Head of caudate nucleus (tissue), 42 donors: ENCODE results near the gene IQGAP1.
A peak's percentile ranks its signal among the peaks of the same experiment; 100 is the strongest.

Experiments
- DNase-seq, 42 donors: peaks; one replicate each; pipeline versions ENCODE4 v3.0.0 to v3.0.0-alpha.2; 2020 to 2021; ENCODE audit warnings: mixed read lengths in 7 of 42
- intact Hi-C: fragments of 100-400 bp; cut with DNase I; formaldehyde crosslinking; loops from one replicate; pipeline ENCODE4 v1.15.0; 2022

Gene IQGAP1

DNA sequence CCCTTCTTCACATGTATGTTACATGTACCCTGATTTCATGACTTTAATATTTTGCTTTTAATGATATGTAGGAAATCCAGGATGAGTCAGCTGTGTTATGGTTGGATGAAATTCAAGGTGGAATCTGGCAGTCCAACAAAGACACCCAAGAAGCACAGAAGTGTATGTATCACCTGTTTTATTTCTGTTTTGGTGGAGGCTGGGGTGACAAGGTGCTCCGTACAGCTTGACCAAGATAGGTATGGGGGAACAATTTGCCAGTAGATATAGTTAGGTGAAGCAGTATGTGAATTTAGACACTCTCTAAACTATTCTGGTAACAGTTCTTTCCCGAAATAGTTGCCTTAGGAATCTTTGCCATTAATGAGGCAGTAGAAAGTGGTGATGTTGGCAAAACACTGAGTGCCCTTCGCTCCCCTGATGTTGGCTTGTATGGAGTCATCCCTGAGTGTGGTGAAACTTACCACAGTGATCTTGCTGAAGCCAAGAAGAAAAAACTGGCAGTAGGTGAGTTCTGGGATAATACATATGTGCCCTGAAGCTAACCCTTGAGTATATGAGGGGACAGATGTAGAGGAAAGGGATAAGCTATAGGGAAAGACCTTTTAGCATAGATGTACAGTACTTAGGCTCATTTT, 78.0 kb downstream of the IQGAP1 start:
- intact Hi-C loops, result no loop called here
- no peak for DNase-seq

DNA sequence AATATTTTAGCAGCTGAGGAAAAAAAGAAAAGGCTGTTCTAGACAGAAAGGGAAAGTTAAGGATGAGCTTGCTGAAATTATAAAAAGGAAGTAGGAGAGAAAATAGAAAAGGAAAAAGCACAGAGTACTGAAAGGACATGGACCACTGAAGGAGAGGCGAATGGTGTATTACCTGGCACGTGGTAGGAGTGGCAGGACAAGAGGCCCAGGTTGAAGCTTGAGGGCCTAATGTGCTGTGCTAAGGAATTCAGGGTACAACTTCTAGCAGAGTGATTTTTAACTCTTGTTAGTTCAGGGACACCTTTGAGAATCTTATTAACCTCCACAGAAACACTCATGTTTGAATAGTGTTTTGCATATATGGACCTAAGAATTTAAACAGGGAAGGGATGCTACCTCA, 81.7 kb downstream of the IQGAP1 start:
- DNase-seq, result no peak
- intact Hi-C loops, result no loop called here

DNA sequence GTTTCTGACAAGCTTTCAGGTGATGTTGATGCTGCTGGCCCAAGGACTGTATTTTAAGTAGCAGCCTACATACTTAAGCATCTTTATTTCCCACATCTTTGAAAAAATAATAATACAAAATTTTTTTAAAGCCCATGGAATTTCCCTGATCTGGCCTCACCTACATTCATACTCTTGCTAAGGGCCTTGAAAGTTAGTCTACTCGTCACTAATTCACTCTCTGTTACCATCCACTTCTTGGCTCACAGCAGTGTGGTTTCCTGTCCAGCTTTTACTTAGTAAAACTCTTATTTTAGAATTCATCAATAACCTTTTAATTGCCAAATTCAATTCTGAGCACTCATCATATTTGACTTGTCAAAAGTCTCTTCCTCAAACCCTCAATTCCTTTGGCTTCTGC, 82.4 kb downstream of the IQGAP1 start:
- intact Hi-C loops, result no loop called here
- DNase-seq, result no peak

DNA sequence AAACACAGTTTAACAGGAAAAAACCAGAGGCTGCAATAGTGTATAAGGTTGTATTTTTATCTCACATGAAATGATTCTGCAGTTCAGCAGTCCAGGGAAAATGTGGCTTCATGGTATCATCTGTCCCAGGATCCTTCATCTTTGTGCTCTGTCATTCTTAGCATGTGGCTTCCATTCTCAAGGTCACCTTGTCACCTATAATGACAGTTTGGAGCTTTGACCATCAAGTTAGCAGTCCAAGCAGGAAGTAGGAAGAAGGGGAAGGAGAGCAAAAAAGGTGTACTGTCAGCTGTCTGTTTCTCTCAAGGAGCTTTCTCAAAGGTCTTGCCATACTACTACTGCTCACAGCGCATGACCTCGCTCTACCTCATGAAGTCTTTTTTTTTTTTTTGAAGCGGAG, 83.1 kb downstream of the IQGAP1 start:
- DNase-seq, result no peak
- intact Hi-C loops, result no loop called here

DNA sequence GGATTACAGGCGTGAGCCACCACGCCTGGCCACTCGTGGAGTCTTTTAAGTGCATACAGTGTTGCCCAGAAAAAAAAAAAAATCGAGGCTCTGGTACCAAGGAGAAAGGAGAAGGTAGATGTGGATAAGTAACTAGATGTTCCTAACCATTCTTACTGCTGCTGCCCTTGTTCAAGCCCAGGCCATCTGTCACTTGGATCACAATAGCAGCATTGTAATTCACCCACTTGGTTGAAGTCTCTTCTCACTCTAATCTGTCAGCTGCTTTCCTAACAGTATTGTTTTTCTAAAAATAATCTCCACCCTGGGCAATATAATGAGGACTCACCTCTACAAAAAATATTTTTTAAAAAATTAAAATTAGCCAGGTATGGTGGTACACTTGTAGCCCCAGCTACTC, 83.7 kb downstream of the IQGAP1 start:
- peak in 35 of 42 donors; percentile 14 to 84 (median 55) for DNase-seq
- intact Hi-C loops, result no loop called here

DNA sequence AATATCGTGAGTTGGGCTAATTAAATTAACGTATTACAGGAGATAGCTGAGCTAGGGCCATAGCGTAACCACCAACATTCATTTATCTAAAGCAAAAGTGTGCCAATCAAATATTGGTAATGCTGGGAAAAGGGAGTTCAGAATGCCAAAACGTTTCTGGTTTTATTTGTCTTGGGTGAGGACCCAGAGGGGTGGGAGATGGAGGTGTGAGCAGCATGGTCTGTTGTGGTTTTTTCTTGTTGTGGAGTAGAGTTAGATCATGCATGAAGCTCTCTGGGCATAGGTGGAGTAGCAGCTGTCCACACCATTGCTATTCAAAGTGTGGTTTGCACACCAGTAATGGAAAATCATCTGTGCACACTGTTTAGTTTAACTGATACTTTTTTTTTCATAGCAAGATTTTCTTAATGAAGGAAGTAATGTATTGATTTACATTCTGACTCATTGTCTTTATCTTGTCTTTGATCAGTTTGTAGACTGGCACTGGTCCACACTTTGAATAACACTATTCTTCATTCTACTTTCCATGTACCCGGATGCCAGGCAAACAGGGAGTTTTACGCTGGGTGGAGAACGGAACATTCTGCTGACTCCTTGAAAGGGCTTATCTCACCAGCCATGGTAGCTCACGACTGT, 90.9 kb downstream of the IQGAP1 start:
- DNase-seq, result no peak
- intact Hi-C loops, result no loop called here

DNA sequence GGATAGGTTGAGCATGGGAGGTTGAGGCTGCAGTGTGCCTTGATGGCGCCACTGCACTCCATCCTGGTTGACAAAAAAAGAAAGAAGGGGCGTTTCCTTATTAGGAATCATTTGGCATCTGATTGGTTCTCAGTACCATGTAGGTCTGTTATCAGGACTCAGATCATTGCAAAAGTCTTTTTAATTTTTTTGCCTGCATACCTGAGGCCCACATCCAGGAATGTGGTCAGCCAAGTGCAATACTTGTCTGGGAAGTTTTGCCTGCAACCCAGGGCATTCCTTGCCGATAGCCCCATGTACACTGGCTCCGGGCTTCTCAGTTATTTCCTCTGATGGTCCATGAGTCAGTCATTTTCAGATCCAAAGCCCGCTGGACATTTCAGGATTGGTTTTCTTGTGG, 91.6 kb downstream of the IQGAP1 start:
- DNase-seq, result no peak
- intact Hi-C loops, result loop anchor here (5.0 kb wide), 1 partner anchor 117 kb away; no protein-coding TSS in a partner anchor

DNA sequence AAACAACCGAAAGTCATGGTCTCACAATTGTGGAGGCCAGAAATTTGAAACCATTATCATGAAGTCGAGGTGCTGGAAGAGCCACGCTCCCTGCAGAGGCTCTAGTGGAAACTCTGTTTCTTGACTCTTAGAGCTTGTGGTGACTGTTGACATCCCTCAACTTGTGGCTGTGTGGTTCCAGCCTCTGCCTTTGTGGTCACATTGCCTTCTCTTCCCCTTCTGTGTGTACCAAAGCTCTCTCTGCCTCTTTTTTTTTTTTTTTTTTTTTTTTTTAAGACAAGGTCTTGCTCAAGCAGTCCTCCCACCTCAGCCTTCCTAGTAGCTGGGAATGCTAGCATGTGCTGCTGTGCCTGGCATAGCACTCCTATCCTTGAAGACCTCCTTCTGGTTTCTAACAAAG, 93.0 kb downstream of the IQGAP1 start:
- intact Hi-C loops, result loop anchor here (5.0 kb wide), 1 partner anchor 119 kb away; no protein-coding TSS in a partner anchor
- no peak for DNase-seq

DNA sequence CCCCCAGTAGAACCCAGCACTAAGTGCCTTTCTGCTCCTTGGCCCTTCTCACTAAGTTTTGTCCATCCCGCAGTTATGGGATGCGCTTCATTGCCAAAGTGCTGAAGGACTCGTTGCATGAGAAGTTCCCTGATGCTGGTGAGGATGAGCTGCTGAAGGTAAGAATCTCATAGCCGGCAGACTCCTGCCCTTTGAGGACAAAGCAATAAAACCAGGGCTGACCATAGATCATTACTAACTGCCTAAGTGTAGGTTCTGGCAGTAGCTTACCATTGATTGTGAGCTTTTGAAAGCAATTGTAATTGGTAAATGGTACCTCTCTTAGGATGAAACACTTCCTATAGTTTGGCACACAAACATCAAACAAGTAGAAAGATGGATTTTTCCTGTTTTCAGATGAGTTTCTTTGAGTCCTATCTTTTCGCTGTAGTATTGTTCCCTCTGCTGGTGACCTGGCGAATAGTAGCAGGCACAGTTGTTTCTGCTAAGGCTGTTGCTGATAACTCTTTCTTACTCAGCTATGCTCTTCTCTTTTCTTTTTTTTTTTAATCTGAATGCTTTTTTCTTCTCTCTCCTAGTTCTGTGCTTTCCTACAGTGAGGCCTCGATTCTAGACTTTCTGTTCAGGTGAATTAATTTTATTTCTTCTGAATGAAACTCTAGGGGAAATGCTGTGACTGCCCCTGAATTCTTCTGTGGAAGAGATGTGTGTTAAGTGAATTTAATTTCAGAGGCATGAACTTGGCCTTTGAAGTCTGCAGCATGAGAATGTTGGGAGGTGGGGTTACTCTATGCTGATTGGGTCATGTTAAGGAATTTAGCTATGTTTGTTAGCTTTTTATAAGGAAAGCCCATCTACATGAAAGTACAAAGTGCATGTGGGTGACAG, 94.3 kb downstream of the IQGAP1 start:
- intact Hi-C loops, result loop anchor here (5.0 kb wide), 1 partner anchor 120 kb away; no protein-coding TSS in a partner anchor
- DNase-seq, result peak in 39 of 42 donors; percentile 45 to 91 (median 76)

DNA sequence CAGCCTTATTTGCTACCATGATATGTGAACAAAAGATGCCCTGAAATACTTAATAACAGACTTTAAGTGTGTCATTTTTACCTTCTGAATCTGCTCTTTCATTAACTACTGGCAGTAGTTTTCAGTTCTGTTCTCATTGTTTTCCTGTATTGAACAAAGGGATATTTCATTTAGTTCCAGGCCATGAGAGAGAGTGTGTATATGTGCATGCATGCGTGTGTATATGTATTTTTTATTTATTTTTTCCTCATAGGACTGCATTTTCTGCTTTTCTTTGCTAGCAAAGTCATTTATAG, 94.9 kb downstream of the IQGAP1 start:
- intact Hi-C loops, result loop anchor here (5.0 kb wide), 1 partner anchor 121 kb away; no protein-coding TSS in a partner anchor
- DNase-seq, result no peak

DNA sequence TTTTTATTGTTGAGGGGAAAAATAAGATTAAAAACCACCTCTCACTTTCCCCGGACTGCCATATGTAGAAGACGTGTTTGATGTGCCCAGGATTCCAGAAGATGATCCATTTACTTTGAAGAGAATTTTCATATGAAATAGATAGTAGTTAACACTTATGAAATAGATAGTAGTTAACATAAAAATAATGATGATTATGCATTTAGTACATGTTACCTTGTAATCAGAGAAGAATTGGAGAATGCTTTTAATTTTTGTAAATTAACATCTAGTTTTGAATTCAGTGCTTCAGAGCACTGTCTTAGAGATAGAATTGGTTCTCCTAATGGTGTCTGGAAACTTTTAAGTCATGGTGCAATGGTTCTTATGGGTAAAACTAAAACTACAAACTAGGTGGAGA, 95.6 kb downstream of the IQGAP1 start:
- intact Hi-C loops, result loop anchor here (5.0 kb wide), 1 partner anchor 121 kb away; no protein-coding TSS in a partner anchor
- no peak for DNase-seq

DNA sequence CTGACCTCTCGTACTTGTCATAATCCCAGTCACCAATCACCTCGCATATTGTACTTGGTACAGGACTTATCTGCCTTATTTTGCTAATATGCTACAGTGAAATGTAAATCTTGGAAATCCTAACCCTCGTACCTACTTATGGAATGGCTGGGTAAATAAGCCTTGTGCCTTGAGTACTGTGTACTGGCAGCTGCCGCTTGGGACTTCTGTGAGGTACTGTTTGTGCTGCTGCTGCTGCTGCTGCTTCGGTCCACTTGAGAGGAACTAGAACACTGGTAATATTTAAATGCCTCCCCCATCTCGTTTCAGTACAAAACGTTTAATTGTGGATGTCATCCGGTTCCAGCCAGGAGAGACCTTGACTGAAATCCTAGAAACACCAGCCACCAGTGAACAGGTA, 99.1 kb downstream of the IQGAP1 start:
- no peak for DNase-seq
- intact Hi-C loops, result loop anchor here (2.0 kb wide), 1 partner anchor 166 kb away; no protein-coding TSS in a partner anchor

DNA sequence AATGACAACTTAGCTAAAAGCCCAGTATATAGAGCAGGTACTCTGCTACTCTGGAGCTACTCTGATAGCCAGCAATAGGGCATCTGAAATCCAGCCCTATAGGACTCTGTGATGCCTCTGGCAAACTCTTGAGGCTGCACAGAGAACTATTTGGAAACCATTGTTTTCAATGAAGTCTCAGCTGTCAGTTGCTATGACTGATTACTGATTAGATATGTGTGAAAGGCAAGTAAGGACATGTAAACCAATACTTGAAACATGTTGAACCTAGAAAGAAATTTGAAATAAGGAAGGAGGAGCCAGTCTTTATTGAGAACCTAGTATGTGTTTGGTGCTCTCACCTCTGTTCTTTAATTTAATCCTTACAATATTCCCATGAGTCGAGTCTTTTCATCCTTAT, 101.5 kb downstream of the IQGAP1 start:
- intact Hi-C loops, result no loop called here
- DNase-seq, result no peak

DNA sequence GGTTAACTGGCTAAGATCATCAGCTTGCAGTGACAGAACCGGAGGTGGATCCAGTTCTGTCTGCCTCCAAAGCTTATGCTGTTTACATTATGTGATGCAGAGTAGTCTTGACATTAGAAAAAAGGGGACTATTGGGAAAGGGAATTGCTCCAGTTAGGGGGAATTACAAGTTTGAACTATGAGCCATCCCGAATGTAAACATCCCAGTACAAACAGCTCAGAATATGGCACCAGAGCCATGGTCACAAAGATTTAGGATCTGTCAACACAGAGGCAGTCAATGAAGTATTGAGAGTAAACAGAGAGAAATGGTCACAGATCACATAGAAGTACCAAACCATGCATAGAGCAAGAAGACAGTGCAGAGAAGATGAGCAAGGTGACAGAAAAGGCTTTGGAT, 101.9 kb downstream of the IQGAP1 start:
- no peak for DNase-seq
- intact Hi-C loops, result no loop called here

DNA sequence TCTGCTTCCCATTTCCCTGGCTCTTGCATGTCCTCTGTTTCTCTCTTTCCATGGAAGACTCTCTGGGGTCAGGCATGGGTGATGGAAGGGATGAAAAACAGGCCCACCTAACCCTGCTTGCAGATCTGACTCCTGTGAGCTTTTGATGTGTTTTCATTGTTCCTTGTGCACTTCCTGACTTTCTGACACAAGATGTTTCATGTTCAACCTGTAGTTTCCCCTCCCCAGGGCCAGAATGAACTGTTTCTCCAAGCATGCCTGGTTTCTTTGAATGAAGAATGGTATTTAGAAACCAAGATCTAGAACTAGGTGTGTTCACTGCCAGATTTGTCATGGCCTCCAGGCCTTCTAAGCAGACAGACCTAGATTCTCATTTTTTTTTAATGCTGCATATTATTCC, 105.6 kb downstream of the IQGAP1 start:
- no peak for DNase-seq
- intact Hi-C loops, result no loop called here

DNA sequence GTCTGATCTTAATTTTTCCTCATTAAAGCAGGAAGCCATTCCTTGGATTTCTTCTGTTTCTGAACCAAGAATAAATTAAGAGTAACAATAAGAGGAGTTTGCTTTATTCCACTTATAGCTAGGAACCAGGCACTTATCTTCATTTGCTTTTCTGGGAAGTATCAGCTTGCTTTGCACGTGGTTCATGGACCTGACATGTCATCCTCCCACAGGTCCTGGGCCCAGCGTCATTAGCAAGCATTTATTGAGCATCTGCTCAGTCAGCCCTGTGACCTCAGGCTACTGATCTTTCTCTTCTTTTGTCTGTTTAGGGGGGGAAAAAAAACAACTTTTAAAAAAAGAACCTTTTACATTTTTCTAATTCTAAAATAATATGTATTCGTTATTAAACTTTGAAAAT, 107.0 kb downstream of the IQGAP1 start:
- intact Hi-C loops, result no loop called here
- DNase-seq, result peak in 1 of 42 donors; percentile 11

DNA sequence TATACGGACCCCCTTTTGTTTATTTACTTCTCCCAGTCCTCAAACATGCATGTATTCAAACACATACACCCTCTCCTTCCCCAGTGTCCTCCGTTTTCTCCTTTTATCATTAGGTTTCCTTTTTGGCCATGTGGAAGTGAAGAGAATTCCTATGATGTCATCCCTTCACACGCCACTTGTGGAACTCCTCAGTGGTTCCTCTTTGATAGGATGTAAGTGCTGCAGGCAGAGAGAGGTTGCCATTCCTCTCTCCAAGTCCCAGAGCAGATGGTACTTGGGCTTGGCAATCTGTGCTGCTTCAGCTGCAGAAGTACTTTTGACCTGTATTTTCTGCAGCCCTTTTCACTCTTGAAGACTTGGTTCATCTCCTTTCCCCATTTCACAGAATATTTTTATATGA, 108.7 kb downstream of the IQGAP1 start:
- intact Hi-C loops, result no loop called here
- DNase-seq, result no peak

DNA sequence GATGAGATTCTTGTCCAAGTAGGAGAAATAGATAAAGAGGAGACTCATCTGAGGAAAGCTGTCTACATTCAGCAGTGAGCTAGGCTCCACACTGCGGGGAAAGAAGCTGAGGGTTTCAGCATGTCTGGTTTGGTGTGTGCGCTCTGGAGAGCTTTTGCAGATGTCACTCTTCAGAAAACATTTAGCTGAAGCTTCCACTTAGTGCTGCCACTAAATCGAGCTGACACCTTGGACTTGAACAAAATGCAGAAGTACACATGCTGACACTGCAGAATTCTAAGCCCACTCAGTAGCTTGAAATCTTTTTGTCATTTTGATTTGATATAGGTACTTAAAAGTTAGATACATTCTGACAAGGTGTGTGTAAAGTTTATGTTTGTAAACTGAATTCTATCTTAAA, 109.3 kb downstream of the IQGAP1 start:
- DNase-seq, result no peak
- intact Hi-C loops, result no loop called here

DNA sequence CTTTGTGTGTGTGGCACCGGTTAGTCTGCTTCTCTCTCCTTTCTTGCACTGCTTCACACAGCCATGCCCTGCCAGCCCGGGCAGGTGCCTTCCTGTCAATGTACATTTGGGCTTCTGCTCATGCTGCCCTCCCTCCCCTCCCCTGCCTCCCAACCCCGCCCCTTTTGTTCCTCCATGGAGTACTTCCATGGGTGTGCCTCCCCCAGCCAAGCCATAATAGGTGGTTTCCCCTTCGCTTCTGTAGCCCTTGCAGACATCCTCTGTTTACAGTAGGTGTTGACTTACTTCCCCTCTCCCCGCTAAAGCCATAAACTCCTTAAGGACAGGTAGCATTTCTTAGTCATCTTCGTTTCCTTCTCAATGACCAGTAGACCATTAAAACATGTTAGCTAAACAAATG, 109.9 kb downstream of the IQGAP1 start:
- intact Hi-C loops, result no loop called here
- DNase-seq, result no peak

DNA sequence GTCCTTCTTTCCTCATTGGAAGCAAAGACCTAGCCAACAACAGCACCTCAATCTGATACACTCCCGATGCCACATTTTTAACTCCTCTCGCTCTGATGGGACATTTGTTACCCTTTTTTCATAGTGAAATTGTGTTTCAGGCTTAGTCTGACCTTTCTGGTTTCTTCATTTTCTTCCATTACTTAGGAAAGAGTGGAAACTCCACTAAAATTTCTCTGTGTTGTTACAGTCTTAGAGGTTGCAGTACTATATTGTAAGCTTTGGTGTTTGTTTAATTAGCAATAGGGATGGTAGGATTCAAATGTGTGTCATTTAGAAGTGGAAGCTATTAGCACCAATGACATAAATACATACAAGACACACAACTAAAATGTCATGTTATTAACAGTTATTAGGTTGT, 112.1 kb downstream of the IQGAP1 start:
- DNase-seq, result no peak

More for the DNA sequence above, 112.1 kb downstream of the IQGAP1 start:
- intact Hi-C loops, result no loop called here
